ENCODE results near the gene ZNF343. TPM values are rescaled to one million over a fixed set of nuclear protein-coding genes. Genes with fewer than 3 reads are reported as not detected.

The ZNF343 gene
- total and polyA plus RNA-seq, 10 of the 15 experiments (the other 5 are each of a cell fraction or from before 2014, with no cell fraction given): 1.3 to 11.1 (median 9.0) TPM

DNA sequence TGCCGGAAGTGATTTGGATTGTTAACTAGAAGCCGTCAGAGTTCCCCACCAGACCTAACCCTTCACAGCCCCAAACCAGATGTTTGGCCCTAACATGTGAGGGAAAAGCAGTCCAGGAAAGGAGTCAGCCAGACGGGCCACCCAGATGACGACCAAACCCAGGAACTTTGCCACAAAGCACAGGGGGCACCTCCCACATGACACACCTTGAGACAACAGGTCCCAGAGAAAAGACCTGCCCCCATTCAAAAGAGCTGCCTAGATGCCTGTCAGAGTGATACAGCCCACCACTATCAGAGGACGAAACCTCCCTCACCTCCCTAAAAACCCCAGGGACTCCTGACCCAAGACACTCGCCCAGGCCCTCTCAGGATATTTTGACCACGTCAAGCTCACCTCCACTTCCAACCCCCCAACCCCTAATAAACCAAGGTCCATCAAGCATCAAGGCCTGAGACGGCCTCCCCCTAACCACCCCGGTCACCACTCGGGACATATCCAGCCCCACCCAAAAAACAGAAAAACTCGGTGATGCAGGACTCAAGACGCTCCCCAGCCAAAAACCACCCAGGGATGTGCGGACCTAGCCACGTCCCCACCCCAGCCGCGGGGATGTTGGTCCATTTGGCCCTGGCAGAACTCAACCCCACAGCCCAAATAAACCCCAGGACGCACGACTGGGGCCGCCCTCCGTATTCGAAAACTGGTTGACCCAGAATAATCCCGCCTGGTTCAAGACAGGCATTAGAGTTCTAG is 662 bp downstream of the ZNF343 start:
- no peaks in the 10 kb centered on the region for H4K20me1 ChIP-seq (ENCODE audit: control insufficient read depth, insufficient read depth)
- 10% methylated on average over 19 of the region's 22 CpGs for WGBS (ENCODE audit: insufficient coverage, insufficient replicate concordance, low lambda C conversion rate, missing lambda C conversion rate)
- ATAC-seq (peak; percentile 47), DNase-seq (ENCODE audit: low read depth, low spot score) (no peak), FAIRE-seq (no peak)
- H3K4me1 ChIP-seq (ENCODE audit: control insufficient read depth, insufficient read depth, low read length): peaks cover 6% of the 10 kb centered on the region; the same call in 1 of the 2 replicates
- H2AFZ ChIP-seq (ENCODE audit: control insufficient read depth, low read depth, low read length): peak overlapping the region; percentile 96
- no peaks in the 10 kb centered on the region for H3K36me3 ChIP-seq (ENCODE audit: control insufficient read depth in 2 of 2, insufficient read depth in 2 of 2, low read length in 1 of 2)
- in situ Hi-C loops (cut with MboI) (no loop called here), intact Hi-C loops (cut with micrococcal nuclease; ENCODE audit: unreplicated experiment) (loop anchor here (5.0 kb wide), 1 partner anchor 36 kb away; the partner anchor contains the start of gene SNRPB)
- peak overlapping the region; percentile 92 for H3K9ac ChIP-seq (ENCODE audit: control insufficient read depth, insufficient read depth, low read length)
- TSS peak; percentile 74 for BruUV-seq (replicated peaks)
- SMC1A ChIA-PET (ENCODE audit: uncharacterized antibody, unreplicated experiment): interaction anchor here (0.7 to 3.2 kb wide), 5 partner anchors 12 to 47 kb away, joined by 3 to 11 read pairs (median 4); partner anchors contain the start of gene SNRPB
- H3K27me3 ChIP-seq (replicated peaks in 1 of 2; ENCODE audit: control insufficient read depth in 2 of 2, insufficient read depth in 2 of 2, low read length in 1 of 2): no peaks in the 10 kb centered on the region
- CTCF ChIA-PET: interaction anchor here (1.2 to 4.4 kb wide), 3 partner anchors 14 to 56 kb away, joined by 3 to 86 read pairs (median 4); no protein-coding TSS in a partner anchor
- POLR2A ChIA-PET: interaction anchor here (0.5 to 1.6 kb wide), 4 partner anchors 14 to 38 kb away, joined by 3 to 12 read pairs (median 5); partner anchors contain the start of gene SNRPB
- H3K79me2 ChIP-seq (ENCODE audit: control insufficient read depth, insufficient read depth, low read length): peaks cover 16% of the 10 kb centered on the region
- peak overlapping the region; percentile 88 for H3K4me2 ChIP-seq (ENCODE audit: control insufficient read depth, insufficient read depth)
- TF ChIP-seq PKNOX1 (IDR thresholded peaks at IDR 0.05): 0 out of 2 replicates have a peak, but pooled peaks have one; percentile 10
- TF ChIP-seq EGR1 (IDR thresholded peaks at IDR 0.05; ENCODE audit: borderline replicate concordance in 1 of 2, low read depth in 2 of 2, low read length in 2 of 2): no peak
- peak overlapping the region; percentile 86 for H3K4me3 ChIP-seq
- RAD21 ChIA-PET (ENCODE audit: unreplicated experiment): interaction anchor here (1.1 kb wide), 2 partner anchors 37 to 139 kb away, joined by 3 read pairs; partner anchors contain the start of gene SNRPB
- no peaks in the 10 kb centered on the region for H3K9me3 ChIP-seq (replicated peaks; ENCODE audit: control insufficient read depth, insufficient read depth, low read length)
- H3K27ac ChIP-seq (ENCODE audit: control insufficient read depth, insufficient read depth): peak overlapping the region; percentile 79
